Measurements from ENCODE around the gene HDDC3. TPM values are rescaled to one million over a fixed set of nuclear protein-coding genes. Genes with fewer than 3 reads are reported as not detected.

HDDC3 gene
- total RNA-seq, 2 experiments from 2014 or later = 37.6 to 41.7 TPM

GRCh38 chr15:90960298-90961091, 28.1 kb upstream of the HDDC3 start:
- no peak overlapping the region for H3K27ac Mint-ChIP-seq
- no peaks in the 10 kb centered on the region for H3K27me3 Mint-ChIP-seq
- no peak overlapping the region for H3K4me3 Mint-ChIP-seq
- H3K36me3 Mint-ChIP-seq (ENCODE audit: low read depth) = peaks cover 61% of the 10 kb centered on the region
- ChIA-PET CTCF (interaction anchor here (1.2 to 12.0 kb wide), 5 partner anchors 27 to 311 kb away, joined by 3 to 167 read pairs (median 4); partner anchors contain the start of genes HDDC3 and UNC45A), POLR2A (interaction anchor here (1.4 to 10.6 kb wide), 4 partner anchors 9 to 34 kb away, joined by 3 to 198 read pairs (median 44); partner anchors contain the start of genes HDDC3, PRC1 and UNC45A)
- no peak for DNase-seq
- H3K4me1 Mint-ChIP-seq = peaks cover 20% of the 10 kb centered on the region
- no peaks in the 10 kb centered on the region for H3K9me3 Mint-ChIP-seq

- DNase-seq = no peak
- ChIA-PET CTCF (interaction anchor here (1.0 to 12.0 kb wide), 5 partner anchors 26 to 90 kb away, joined by 3 to 167 read pairs (median 4); partner anchors contain the start of genes HDDC3 and UNC45A), POLR2A (interaction anchor here (1.1 to 10.6 kb wide), 5 partner anchors 11 to 35 kb away, joined by 4 to 198 read pairs (median 5); partner anchors contain the start of genes HDDC3, PRC1 and UNC45A)
- Mint-ChIP-seq H3K9me3 (no peaks in the 10 kb centered on the region), H3K36me3 (ENCODE audit: low read depth) (peaks cover 55% of the 10 kb centered on the region), H3K27me3 (no peaks in the 10 kb centered on the region), H3K4me1 (peaks cover 20% of the 10 kb centered on the region), H3K27ac (no peak overlapping the region), H3K4me3 (no peak overlapping the region)
Measured at GRCh38 chr15:90959894-90960293, 27.5 kb upstream of the HDDC3 start.

GRCh38 chr15:90959028-90959595, 26.8 kb upstream of the HDDC3 start:
- POLR2A ChIA-PET = interaction anchor here (1.1 to 10.6 kb wide), 6 partner anchors 9 to 36 kb away, joined by 4 to 198 read pairs (median 6); partner anchors contain the start of genes HDDC3, PRC1 and UNC45A
- H3K36me3 Mint-ChIP-seq (ENCODE audit: low read depth) = peaks cover 56% of the 10 kb centered on the region
- H3K9me3 Mint-ChIP-seq = no peaks in the 10 kb centered on the region
- no peaks in the 10 kb centered on the region for H3K27me3 Mint-ChIP-seq
- DNase-seq = no peak
- no peak overlapping the region for H3K27ac Mint-ChIP-seq
- no peak overlapping the region for H3K4me3 Mint-ChIP-seq
- CTCF ChIA-PET = interaction anchor here (1.0 to 12.0 kb wide), 4 partner anchors 23 to 91 kb away, joined by 3 to 167 read pairs (median 4); partner anchors contain the start of genes HDDC3 and UNC45A
- peaks cover 24% of the 10 kb centered on the region for H3K4me1 Mint-ChIP-seq

GRCh38 chr15:90957791-90958190, 25.4 kb upstream of the HDDC3 start:
- DNase-seq = no peak
- peaks cover 56% of the 10 kb centered on the region for H3K36me3 Mint-ChIP-seq (ENCODE audit: low read depth)
- H3K4me1 Mint-ChIP-seq = peaks cover 31% of the 10 kb centered on the region
- peak overlapping the region; percentile 64 for H3K4me3 Mint-ChIP-seq
- ChIA-PET CTCF (interaction anchor here (1.1 to 12.0 kb wide), 11 partner anchors 9 to 637 kb away, joined by 3 to 167 read pairs (median 16); partner anchors contain the start of genes HDDC3 and UNC45A), POLR2A (interaction anchor here (1.2 to 10.6 kb wide), 7 partner anchors 10 to 43 kb away, joined by 3 to 198 read pairs (median 16); partner anchors contain the start of genes HDDC3, PRC1 and UNC45A)
- no peaks in the 10 kb centered on the region for H3K27me3 Mint-ChIP-seq
- H3K27ac Mint-ChIP-seq = peak overlapping the region; percentile 38
- H3K9me3 Mint-ChIP-seq = no peaks in the 10 kb centered on the region

- DNase-seq = no peak
- H3K4me3 Mint-ChIP-seq = peak overlapping the region; percentile 64
- H3K36me3 Mint-ChIP-seq (ENCODE audit: low read depth) = peaks cover 55% of the 10 kb centered on the region
- ChIA-PET CTCF (interaction anchor here (1.0 to 12.0 kb wide), 25 partner anchors 9 to 637 kb away, joined by 3 to 167 read pairs (median 8); partner anchors contain the start of genes HDDC3, MAN2A2, PRC1 and UNC45A), POLR2A (interaction anchor here (1.0 to 10.6 kb wide), 10 partner anchors 9 to 309 kb away, joined by 3 to 198 read pairs (median 6); partner anchors contain the start of genes HDDC3, PRC1 and UNC45A)
- peak overlapping the region; percentile 38 for H3K27ac Mint-ChIP-seq
- H3K27me3 Mint-ChIP-seq = no peaks in the 10 kb centered on the region
- no peaks in the 10 kb centered on the region for H3K9me3 Mint-ChIP-seq
- peaks cover 31% of the 10 kb centered on the region for H3K4me1 Mint-ChIP-seq
Measured at GRCh38 chr15:90957031-90957790, 24.9 kb upstream of the HDDC3 start.

- CTCF ChIA-PET = interaction anchor here (0.7 to 12.0 kb wide), 30 partner anchors 10 to 636 kb away, joined by 3 to 167 read pairs (median 6); partner anchors contain the start of genes HDDC3, MAN2A2, PRC1 and UNC45A
- peak; percentile 72 for DNase-seq
- peaks cover 55% of the 10 kb centered on the region for H3K36me3 Mint-ChIP-seq (ENCODE audit: low read depth)
- H3K27ac Mint-ChIP-seq = peak overlapping the region; percentile 93
- POLR2A ChIA-PET = interaction anchor here (1.0 to 10.6 kb wide), 10 partner anchors 9 to 568 kb away, joined by 3 to 198 read pairs (median 11); partner anchors contain the start of genes HDDC3, IQGAP1, MAN2A2 and PRC1
- H3K4me1 Mint-ChIP-seq = peaks cover 31% of the 10 kb centered on the region
- H3K9me3 Mint-ChIP-seq = no peaks in the 10 kb centered on the region
- peak overlapping the region; percentile 85 for H3K4me3 Mint-ChIP-seq
- no peaks in the 10 kb centered on the region for H3K27me3 Mint-ChIP-seq
Measured at GRCh38 chr15:90956274-90957030, 24.1 kb upstream of the HDDC3 start.

- Mint-ChIP-seq H3K4me1 (peaks cover 31% of the 10 kb centered on the region), H3K9me3 (no peaks in the 10 kb centered on the region), H3K27ac (peak overlapping the region; percentile 93), H3K4me3 (peak overlapping the region; percentile 85), H3K27me3 (no peaks in the 10 kb centered on the region), H3K36me3 (ENCODE audit: low read depth) (peaks cover 50% of the 10 kb centered on the region)
- CTCF ChIA-PET = interaction anchor here (0.7 to 12.0 kb wide), 28 partner anchors 9 to 548 kb away, joined by 3 to 167 read pairs (median 6); partner anchors contain the start of genes HDDC3, MAN2A2, PRC1 and UNC45A
- POLR2A ChIA-PET = interaction anchor here (1.0 to 10.6 kb wide), 12 partner anchors 8 to 723 kb away, joined by 3 to 198 read pairs (median 8); partner anchors contain the start of genes BLM, CIB1, HDDC3 and IQGAP1
- DNase-seq = no peak
Measured at GRCh38 chr15:90955624-90956273, 23.4 kb upstream of the HDDC3 start.

GRCh38 chr15:90954712-90955623, 22.6 kb upstream of the HDDC3 start, which contains the start of gene RCCD1:
Gene RCCD1, plus strand, starts transcription at chr15:90954884. Its CDS starts 1,851 bp downstream, at chr15:90956735.
- Mint-ChIP-seq H3K27me3 (no peaks in the 10 kb centered on the region), H3K4me3 (peak within 1 kb of the TSS; percentile 85), H3K27ac (peak within 1 kb of the TSS; percentile 93), H3K4me1 (peaks cover 31% of the 10 kb centered on the region), H3K36me3 (ENCODE audit: low read depth) (peaks cover 48% of the 10 kb centered on the region), H3K9me3 (no peaks in the 10 kb centered on the region)
- POLR2A ChIA-PET = interaction anchor here (0.7 to 10.6 kb wide), 18 partner anchors 8 to 722 kb away, joined by 3 to 198 read pairs (median 5); partner anchors contain the start of genes BLM, CIB1, HDDC3 and IQGAP1
- CTCF ChIA-PET = interaction anchor here (0.6 to 12.0 kb wide), 18 partner anchors 8 to 493 kb away, joined by 3 to 167 read pairs (median 9); partner anchors contain the start of genes HDDC3, MAN2A2 and UNC45A
- peak; percentile 94 for DNase-seq

- CTCF ChIA-PET = interaction anchor here (0.7 to 12.0 kb wide), 8 partner anchors 9 to 1621 kb away, joined by 3 to 167 read pairs (median 5); partner anchors contain the start of genes HDDC3, MAN2A2 and UNC45A
- Mint-ChIP-seq H3K36me3 (ENCODE audit: low read depth) (peaks cover 48% of the 10 kb centered on the region), H3K27ac (peak overlapping the region; percentile 93)
Measured at GRCh38 chr15:90953947-90954711, 21.8 kb upstream of the HDDC3 start.

More at GRCh38 chr15:90953947-90954711, 21.8 kb upstream of the HDDC3 start:
- DNase-seq = no peak
- no peaks in the 10 kb centered on the region for H3K27me3 Mint-ChIP-seq
- H3K4me3 Mint-ChIP-seq = peak overlapping the region; percentile 85
- POLR2A ChIA-PET = interaction anchor here (0.7 to 10.6 kb wide), 19 partner anchors 8 to 721 kb away, joined by 3 to 198 read pairs (median 5); partner anchors contain the start of genes BLM, CIB1, HDDC3 and IQGAP1
- H3K9me3 Mint-ChIP-seq = no peaks in the 10 kb centered on the region
- peaks cover 29% of the 10 kb centered on the region for H3K4me1 Mint-ChIP-seq
